OCI-LY1 (cell line): Measurements from ENCODE around the gene NR1H2.

Experiments used
- CTCF ChIP-seq: fragments of 200-600 bp; sonication (generic), shearing (Covaris generic); IDR thresholded peaks from 2 replicates; pipeline ENCODE4 v1.5.1; 2017; ENCODE audit warnings: mild to moderate bottlenecking, antibody characterized with exemption, low read length, moderate library complexity, mixed read lengths
- EZH2 ChIP-seq: fragments of 200-600 bp; sonication (generic), shearing (Covaris generic); IDR thresholded peaks from 2 replicates; pipeline ENCODE4 v1.8.0; 2017; ENCODE audit warnings: borderline replicate concordance, mixed run types, mild to moderate bottlenecking, antibody characterized with exemption, low read length, moderate library complexity, mixed read lengths

- peak; percentile 83 for TF ChIP-seq CTCF
- no peak for TF ChIP-seq EZH2
These were observed 38.8 kb downstream of the NR1H2 start for GRCh38 chr19:50414864-50415660.
